ENCODE results near the gene GJC2.

Gene GJC2

DNA sequence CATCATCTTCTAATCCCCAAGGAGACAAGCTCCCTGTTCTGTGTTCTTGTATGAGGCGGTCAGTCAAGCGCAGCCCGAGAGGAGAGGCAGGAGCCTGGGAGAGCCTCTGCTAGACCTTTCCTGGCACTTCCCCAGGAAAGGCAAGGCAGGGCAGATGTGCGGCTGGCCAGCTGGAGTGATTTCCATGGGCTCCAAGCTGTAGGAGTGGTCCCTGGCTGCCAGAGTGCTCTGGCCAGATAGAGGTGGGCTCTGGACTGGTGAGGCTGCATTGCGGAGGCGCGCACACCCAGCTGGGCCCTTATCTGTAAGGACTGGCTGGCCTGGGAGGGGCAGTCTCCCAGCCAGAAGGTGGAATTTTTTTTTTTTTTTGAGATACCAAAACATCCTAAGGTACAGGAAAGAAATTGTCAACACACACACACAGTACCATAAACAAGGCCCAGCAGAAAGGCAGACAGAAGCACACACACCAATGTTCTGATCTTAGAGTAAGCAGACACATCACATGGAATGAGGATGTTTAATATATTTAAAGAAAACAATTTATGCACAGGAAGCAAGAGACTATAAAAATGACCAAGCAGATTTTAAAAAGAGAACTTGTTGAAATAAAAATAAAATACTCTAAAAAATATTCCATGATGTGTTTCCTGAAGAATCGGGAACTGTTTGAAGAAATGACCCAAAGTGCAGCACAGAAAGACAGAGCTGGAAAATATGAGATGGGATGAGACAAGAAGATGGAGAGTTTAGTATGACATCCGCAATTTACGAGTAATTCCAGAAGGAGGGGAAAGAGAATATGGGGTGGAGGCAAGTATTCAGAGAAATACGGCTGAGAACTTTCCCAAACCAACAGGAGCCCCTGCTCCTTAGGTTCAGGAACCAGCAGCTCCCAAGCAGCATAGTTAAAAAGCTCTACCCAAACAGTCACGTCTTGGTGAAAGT lies 29.3 kb downstream of the GJC2 start:
- TF ChIP-seq, protein P1, sequence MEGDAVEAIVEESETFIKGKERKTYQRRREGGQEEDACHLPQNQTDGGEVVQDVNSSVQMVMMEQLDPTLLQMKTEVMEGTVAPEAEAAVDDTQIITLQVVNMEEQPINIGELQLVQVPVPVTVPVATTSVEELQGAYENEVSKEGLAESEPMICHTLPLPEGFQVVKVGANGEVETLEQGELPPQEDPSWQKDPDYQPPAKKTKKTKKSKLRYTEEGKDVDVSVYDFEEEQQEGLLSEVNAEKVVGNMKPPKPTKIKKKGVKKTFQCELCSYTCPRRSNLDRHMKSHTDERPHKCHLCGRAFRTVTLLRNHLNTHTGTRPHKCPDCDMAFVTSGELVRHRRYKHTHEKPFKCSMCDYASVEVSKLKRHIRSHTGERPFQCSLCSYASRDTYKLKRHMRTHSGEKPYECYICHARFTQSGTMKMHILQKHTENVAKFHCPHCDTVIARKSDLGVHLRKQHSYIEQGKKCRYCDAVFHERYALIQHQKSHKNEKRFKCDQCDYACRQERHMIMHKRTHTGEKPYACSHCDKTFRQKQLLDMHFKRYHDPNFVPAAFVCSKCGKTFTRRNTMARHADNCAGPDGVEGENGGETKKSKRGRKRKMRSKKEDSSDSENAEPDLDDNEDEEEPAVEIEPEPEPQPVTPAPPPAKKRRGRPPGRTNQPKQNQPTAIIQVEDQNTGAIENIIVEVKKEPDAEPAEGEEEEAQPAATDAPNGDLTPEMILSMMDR (IDR thresholded peaks at IDR 0.05): no peak
- no peak overlapping the region for H3K27ac ChIP-seq
- no peak for DNase-seq (ENCODE audit: low spot score)
- H3K4me3 ChIP-seq: no peak overlapping the region

DNA sequence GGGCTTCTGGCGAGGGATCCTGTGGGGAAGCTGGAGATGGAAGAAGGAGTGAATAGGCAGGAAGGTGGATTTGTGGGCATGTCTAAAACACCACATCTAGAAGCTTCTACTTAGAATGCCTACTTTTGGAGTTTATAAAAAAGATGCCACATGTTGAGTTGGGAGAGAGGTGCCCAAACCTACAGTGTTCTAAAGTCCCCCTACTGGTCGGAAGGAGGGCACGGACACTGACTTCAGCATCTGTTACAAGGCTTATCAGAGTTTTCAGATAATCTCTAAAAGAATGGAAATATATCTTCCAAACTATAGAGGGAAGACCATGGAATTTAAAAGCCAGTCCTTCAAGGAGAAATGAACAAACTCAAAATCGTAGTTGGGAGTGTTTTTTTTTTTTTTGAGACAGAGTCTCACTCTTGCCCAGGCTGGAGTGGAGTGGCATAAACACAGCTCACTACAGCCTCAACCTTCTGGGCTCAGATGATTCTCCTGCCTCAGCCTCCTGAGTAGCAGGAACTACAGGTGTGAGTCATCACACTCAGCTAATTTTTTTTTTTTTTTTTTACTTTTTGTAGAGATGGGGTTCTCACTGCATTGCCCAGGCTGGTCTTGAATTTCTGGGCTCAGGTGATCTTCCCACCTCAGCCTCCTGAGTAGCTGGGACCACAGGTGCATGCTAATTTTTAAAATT lies 30.7 kb downstream of the GJC2 start:
- Histone ChIP-seq H3K4me3 (no peak overlapping the region), H3K27ac (no peak overlapping the region)
- TF ChIP-seq, protein P1 (IDR thresholded peaks at IDR 0.05): no peak
- DNase-seq (ENCODE audit: low spot score): no peak

GRCh38 chr1:228180959-228181644 lies 31.4 kb downstream of the GJC2 start:
- DNase-seq (ENCODE audit: low spot score): no peak
- TF ChIP-seq, protein P1 (IDR thresholded peaks at IDR 0.05): no peak
- Histone ChIP-seq H3K27ac (no peak overlapping the region), H3K4me3 (no peak overlapping the region)

- Histone ChIP-seq H3K4me3 (no peak overlapping the region), H3K27ac (no peak overlapping the region)
- TF ChIP-seq, protein P1 (IDR thresholded peaks at IDR 0.05): no peak
- no peak for DNase-seq (ENCODE audit: low spot score)
Measured at GRCh38 chr1:228181645-228182034, 31.9 kb downstream of the GJC2 start.

- no peak for DNase-seq (ENCODE audit: low spot score)
- H3K4me3 ChIP-seq: no peak overlapping the region
- H3K27ac ChIP-seq: no peak overlapping the region
- TF ChIP-seq, protein P1 (IDR thresholded peaks at IDR 0.05): no peak
Measured at GRCh38 chr1:228182296-228183030, 32.7 kb downstream of the GJC2 start.

DNA sequence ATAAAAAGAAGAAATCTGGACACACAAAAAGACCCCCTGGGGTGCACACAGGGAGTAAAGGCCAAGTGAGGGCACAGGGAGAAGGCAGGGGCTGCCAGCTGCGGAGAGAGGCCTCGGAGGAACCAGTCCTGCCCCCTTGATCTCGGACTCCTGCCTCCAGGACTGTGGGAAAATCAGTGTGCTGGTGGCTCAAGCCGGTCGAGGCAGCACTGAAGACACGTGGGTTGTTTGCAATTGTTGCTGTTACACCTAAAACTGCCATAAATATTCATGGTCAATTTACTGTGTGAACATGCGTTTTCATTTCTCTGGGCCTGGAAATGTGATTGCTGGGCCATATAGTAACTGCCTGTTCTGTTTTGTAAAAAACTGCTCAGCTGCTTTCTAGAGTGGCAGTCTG lies 34.4 kb downstream of the GJC2 start:
- TF ChIP-seq, protein P1 (IDR thresholded peaks at IDR 0.05): no peak
- H3K4me3 ChIP-seq: no peak overlapping the region
- DNase-seq (ENCODE audit: low spot score): no peak
- no peak overlapping the region for H3K27ac ChIP-seq
